PFSK-1 (cell line): ENCODE data around the gene VANGL1.

Experiments used
- FOXP2 ChIP-seq: optimal IDR thresholded peaks from 2 replicates; pipeline ENCODE3; 2011; ENCODE audit warnings: borderline replicate concordance, control low read depth, inconsistent platforms; ENCODE audit not compliant: insufficient read depth; ENCODE audit errors: extremely low read length, extremely low read depth
- POLR2AphosphoS5 ChIP-seq: IDR thresholded peaks from 2 replicates; pipeline ENCODE4 v1.6.1; 2012; ENCODE audit warnings: low read depth, mild to moderate bottlenecking, control low read depth, low read length, moderate library complexity
- REST ChIP-seq, 2 experiments: IDR thresholded peaks; 2 replicates each; pipeline versions ENCODE4 v1.6.1 to v1.8.0; 2011 to 2012; ENCODE audit warnings: low read depth in 2 of 2, low read length in 2 of 2, control low read depth in 1 of 2, inconsistent platforms in 1 of 2, mild to moderate bottlenecking in 1 of 2, moderate library complexity in 1 of 2; ENCODE audit not compliant: insufficient read depth in 1 of 2
- SIN3A ChIP-seq: IDR thresholded peaks from 2 replicates; pipeline ENCODE4 v1.6.1; 2012; ENCODE audit warnings: mild to moderate bottlenecking, low read length, moderate library complexity, borderline replicate concordance; ENCODE audit not compliant: insufficient read depth
- TAF1 ChIP-seq: IDR thresholded peaks from 2 replicates; pipeline ENCODE4 v1.6.1; 2012; ENCODE audit warnings: low read length, control low read depth, borderline replicate concordance; ENCODE audit not compliant: insufficient read depth

VANGL1 gene

DNA sequence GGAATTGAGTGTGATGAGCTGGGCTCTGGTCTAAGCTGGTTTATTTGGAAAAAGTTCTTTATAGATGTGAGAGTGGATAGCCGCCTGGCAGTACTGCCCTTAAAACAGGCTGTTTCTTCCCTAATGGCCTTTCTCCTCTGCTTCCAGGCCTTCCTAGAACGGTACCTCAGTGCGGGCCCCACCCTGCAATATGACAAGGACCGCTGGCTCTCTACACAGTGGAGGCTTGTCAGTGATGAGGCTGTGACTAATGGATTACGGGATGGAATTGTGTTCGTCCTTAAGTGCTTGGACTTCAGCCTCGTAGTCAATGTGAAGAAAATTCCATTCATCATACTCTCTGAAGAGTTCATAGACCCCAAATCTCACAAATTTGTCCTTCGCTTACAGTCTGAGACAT lies 49.2 kb downstream of the VANGL1 start:
- TF ChIP-seq FOXP2 (no peak), REST (IDR thresholded peaks at IDR 0.05; ENCODE audit: insufficient read depth in 1 of 2, low read depth in 2 of 2, low read length in 2 of 2) (no peak), TAF1 (no peak), POLR2AphosphoS5 (no peak), SIN3A (no peak)

GRCh38 chr1:115692224-115692623 lies 50.5 kb downstream of the VANGL1 start:
- TF ChIP-seq FOXP2 = no peak
- TF ChIP-seq TAF1 = no peak
- no peak for TF ChIP-seq SIN3A

DNA sequence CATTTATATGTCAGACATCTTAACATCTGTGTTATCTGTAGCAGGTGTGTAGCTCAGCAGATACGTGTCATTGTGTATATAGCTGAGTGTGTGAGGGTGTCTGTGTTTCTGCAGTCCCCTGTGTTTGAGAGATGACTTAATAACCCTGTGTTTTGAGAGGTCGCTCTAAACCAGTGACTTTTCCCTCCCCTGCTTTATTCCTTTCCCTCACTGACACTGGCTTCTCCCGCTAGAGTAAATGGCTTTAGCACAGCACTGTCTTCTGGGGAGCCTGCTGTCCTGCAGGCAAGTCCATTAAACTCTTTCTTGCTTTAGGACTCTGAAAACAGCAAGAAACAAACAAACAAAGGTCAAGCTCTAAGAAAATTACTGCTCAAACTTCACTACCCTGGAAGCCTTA lies 53.0 kb downstream of the VANGL1 start:
- TF ChIP-seq FOXP2 = no peak
- no peak for TF ChIP-seq REST (IDR thresholded peaks at IDR 0.05; ENCODE audit: insufficient read depth in 1 of 2, low read depth in 2 of 2, low read length in 2 of 2)
- no peak for TF ChIP-seq POLR2AphosphoS5

DNA sequence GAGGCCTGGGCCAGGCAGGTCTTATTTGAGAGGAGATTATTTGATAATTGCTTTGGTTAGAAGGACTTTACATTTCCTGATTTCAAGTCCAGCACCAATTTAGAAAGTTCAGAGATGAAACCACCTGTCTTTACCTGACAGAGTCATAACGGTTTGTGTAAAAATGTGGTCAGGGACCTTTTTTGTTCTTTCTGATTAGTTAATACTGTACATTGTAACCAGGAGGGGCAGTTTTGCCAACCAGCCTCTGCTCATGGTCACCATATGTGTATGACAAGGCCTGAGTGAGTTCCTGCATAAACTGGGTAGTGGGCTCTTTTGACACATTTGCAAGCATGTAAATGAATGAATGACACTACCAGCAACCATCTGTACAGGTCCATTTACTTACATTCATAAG lies 55.8 kb downstream of the VANGL1 start:
- TF ChIP-seq POLR2AphosphoS5 (no peak), REST (IDR thresholded peaks at IDR 0.05; ENCODE audit: insufficient read depth in 1 of 2, low read depth in 2 of 2, low read length in 2 of 2) (no peak), SIN3A (no peak)

GRCh38 chr1:115701090-115701489 lies 59.3 kb downstream of the VANGL1 start:
- no peak for TF ChIP-seq FOXP2
- TF ChIP-seq TAF1 = no peak
- no peak for TF ChIP-seq SIN3A
- no peak for TF ChIP-seq REST (IDR thresholded peaks at IDR 0.05; ENCODE audit: insufficient read depth in 1 of 2, low read depth in 2 of 2, low read length in 2 of 2)
- TF ChIP-seq POLR2AphosphoS5 = no peak

DNA sequence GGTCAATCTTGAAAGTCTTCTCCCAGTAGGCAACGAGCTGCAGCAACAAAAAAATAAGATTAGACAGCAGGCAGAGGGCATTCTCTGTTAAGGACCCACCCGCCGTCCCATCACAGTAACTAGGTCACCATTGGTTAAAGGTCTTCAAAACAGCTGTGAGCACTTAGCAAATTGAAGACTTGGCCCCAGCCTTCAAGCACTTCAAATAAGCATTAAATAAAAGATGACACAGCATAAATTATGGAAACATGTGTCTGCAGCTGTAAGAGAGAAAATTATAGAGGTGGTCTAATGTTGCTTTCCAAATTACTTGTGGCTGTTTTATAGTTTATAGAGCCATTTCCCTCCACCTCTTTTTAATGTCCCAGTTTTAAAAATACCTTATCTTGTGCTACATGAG lies 61.2 kb downstream of the VANGL1 start:
- TF ChIP-seq POLR2AphosphoS5 (no peak), TAF1 (no peak), FOXP2 (no peak), REST (IDR thresholded peaks at IDR 0.05; ENCODE audit: insufficient read depth in 1 of 2, low read depth in 2 of 2, low read length in 2 of 2) (no peak), SIN3A (no peak)
